Spleen (tissue), 11 donors: ENCODE results near the gene DDI2. TPM values are rescaled to one million over a fixed set of nuclear protein-coding genes. Genes with fewer than 3 reads are reported as not detected.
A peak's percentile ranks its signal among the peaks of the same experiment; 100 is the strongest.

Experiments
- DNase-seq: peaks from one replicate; pipeline ENCODE4 v3.0.0-alpha.2; 2020
- H3K27ac ChIP-seq, 8 donors: fragments of 200-600 bp; sonication (generic) in 7 of 8; 1 replicate in 4 of 8; 2 replicates in 4 of 8; pipeline versions ENCODE4 v1.5.0 to v1.8.0; 2016 to 2021; ENCODE audit warnings: inconsistent platforms in 4 of 8, mild to moderate bottlenecking in 4 of 8, moderate library complexity in 1 of 8
- H3K27me3 ChIP-seq, 7 donors: fragments of 200-600 bp; sonication (generic) in 6 of 7; replicated peaks in 1 of 7; 1 replicate in 4 of 7; 2 replicates in 3 of 7; pipeline versions ENCODE4 v1.5.0 to v1.8.0; 2016 to 2021; ENCODE audit warnings: inconsistent platforms in 3 of 7, mild to moderate bottlenecking in 1 of 7
- H3K36me3 ChIP-seq, 6 donors: fragments of 200-600 bp; sonication (generic) in 5 of 6; 1 replicate in 4 of 6; 2 replicates in 2 of 6; pipeline versions ENCODE4 v1.5.0 to v1.8.0; 2016 to 2021; ENCODE audit warnings: inconsistent platforms in 2 of 6
- H3K4me1 ChIP-seq, 6 donors: fragments of 200-600 bp; sonication (generic) in 5 of 6; 1 replicate in 3 of 6; 2 replicates in 3 of 6; pipeline versions ENCODE4 v1.5.0 to v1.8.0; 2016 to 2021; ENCODE audit warnings: inconsistent platforms in 3 of 6
- H3K4me3 ChIP-seq, 8 donors: fragments of 200-600 bp; sonication (generic) in 7 of 8; 1 replicate in 4 of 8; 2 replicates in 4 of 8; pipeline versions ENCODE4 v1.5.0 to v1.8.0; 2016 to 2021; ENCODE audit warnings: inconsistent platforms in 4 of 8, mild to moderate bottlenecking in 4 of 8, moderate library complexity in 2 of 8
- H3K9me3 ChIP-seq, 8 donors: fragments of 200-600 bp; sonication (generic) in 7 of 8; 1 replicate in 4 of 8; 2 replicates in 4 of 8; pipeline versions ENCODE4 v1.5.0 to v1.8.0; 2016 to 2021; ENCODE audit warnings: inconsistent platforms in 4 of 8
- CTCF ChIP-seq, 11 experiments: fragments of 200-600 bp in 7 of 11; fragments of 450-650 bp in 4 of 11; sonication (generic) in 4 of 11; IDR thresholded peaks in 8 of 11; conservative IDR thresholded peaks in 3 of 11; 1 replicate in 7 of 11; 2 replicates in 4 of 11; pipeline versions ENCODE4 v1.4.0 to v1.8.0; 2016 to 2021; ENCODE audit warnings: antibody characterized with exemption in 11 of 11, inconsistent platforms in 4 of 11, mild to moderate bottlenecking in 1 of 11
- POLR2A ChIP-seq, 3 donors: fragments of 450-650 bp; IDR thresholded peaks; one replicate each; pipeline ENCODE4 v1.5.1; 2017; ENCODE audit warnings: antibody characterized with exemption in 3 of 3, mild to moderate bottlenecking in 1 of 3
- POLR2AphosphoS5 ChIP-seq, 3 donors: sonication (generic); formaldehyde crosslinking; IDR thresholded peaks; one replicate each; pipeline ENCODE4 v1.5.1; 2017; ENCODE audit warnings: antibody characterized with exemption in 3 of 3
- WGBS, 5 donors: extraction: QIAGEN DNeasy Blood & Tissue Kit in 3 of 5; methylation state at CpG; one replicate each; pipeline versions ENCODE4 v1.1.5 to v1.1.7; 2013 to 2018; 5-methylcytosine and 5-hydroxymethylcytosine counted together
- intact Hi-C: fragments of 100-400 bp; cut with DNase I; formaldehyde crosslinking; loops from one replicate; pipeline ENCODE4 v1.15.0; 2023; ENCODE audit warnings: low total_unique reads
- polyA plus RNA-seq, 3 donors: library from polyadenylated mRNA; stranded (reverse); fragments of 200-250 nt; gene quantifications; one replicate each; pipeline ENCODE4 v1.2.1, GENCODE V29; 2013
- total RNA-seq, 7 donors: library from RNA; depleted of rRNA in 3 of 7; stranded (reverse); fragments of >200 nt in 3 of 7; fragmentation: NEBNext Ultra II Directional in 4 of 7; extraction: Animal tissue kit (Norgen Biotek cat#: 25700) in 4 of 7; gene quantifications; one replicate each; pipeline versions ENCODE4 v1.1.0 to v1.2.1, GENCODE V29; 2016 to 2021
- donor health status: healthy with polysubstance abuse.
- donor health status: DM: no; HTN: no; CAD: no; lungs with moderate emphysema.
- donor health status: DM: no; HTN: no; CAD: no.
- donor health status: Bipolar disorder and iron deficiency.
- donor health status: healthy.
- donor health status: DM: no; HTN: no; CAD: no.
- donor health status: DM: yes; HTN: yes; CAD: no.

Gene DDI2
- total and polyA plus RNA-seq, 10 donors = 4.8 to 75.4 (median 45.2) TPM

- Histone ChIP-seq H3K4me3 (no peak overlapping the region), H3K4me1 (peaks cover 14 to 92% (median 51%) of the 10 kb centered on the region in 6 donors), H3K27ac (no peak overlapping the region), H3K27me3 (no peaks in the 10 kb centered on the region), H3K9me3 (no peaks in the 10 kb centered on the region), H3K36me3 (peaks cover 0 to 39% (median 2%) of the 10 kb centered on the region in 6 donors)
- TF ChIP-seq POLR2AphosphoS5 (IDR thresholded peaks at IDR 0.05) (no peak), POLR2A (IDR thresholded peaks at IDR 0.05) (no peak), CTCF (IDR thresholded peaks at IDR 0.05 in 8 of 11, conservative IDR thresholded peaks at IDR 0.05 in 3 of 11) (no peak)
- intact Hi-C loops = no loop called here
- no peak for DNase-seq
- 95 to 98% (median 95%) methylated on average over 6 of the region's 6 CpGs for WGBS, 5 donors
Observed at GRCh38 chr1:15690317-15690716, 73.1 kb downstream of the DDI2 start.

- TF ChIP-seq POLR2A (IDR thresholded peaks at IDR 0.05) (no peak), CTCF (IDR thresholded peaks at IDR 0.05 in 8 of 11, conservative IDR thresholded peaks at IDR 0.05 in 3 of 11) (no peak), POLR2AphosphoS5 (IDR thresholded peaks at IDR 0.05) (no peak)
- Histone ChIP-seq H3K4me1 (peaks cover 7 to 92% (median 48%) of the 10 kb centered on the region in 6 donors), H3K36me3 (peaks cover 0 to 45% (median 2%) of the 10 kb centered on the region in 6 donors), H3K4me3 (no peak overlapping the region), H3K27ac (peak overlapping the region in 3 of 8 donors; percentile 9 to 35 (median 31)), H3K27me3 (no peaks in the 10 kb centered on the region), H3K9me3 (no peaks in the 10 kb centered on the region)
- intact Hi-C loops = no loop called here
- no peak for DNase-seq
- WGBS, 5 donors = 74 to 86% (median 80%) methylated on average over 11 of the region's 11 CpGs
Observed at GRCh38 chr1:15691434-15692032, 74.3 kb downstream of the DDI2 start.

GRCh38 chr1:15692121-15692682 lies 74.9 kb downstream of the DDI2 start:
- 55 to 73% (median 73%) methylated on average over 5 of the region's 5 CpGs for WGBS, 5 donors
- H3K36me3 ChIP-seq = peaks cover 0 to 48% (median 2%) of the 10 kb centered on the region in 6 donors
- TF ChIP-seq POLR2AphosphoS5 (IDR thresholded peaks at IDR 0.05) = peak in 1 of 3 donors; percentile 67
- TF ChIP-seq POLR2A (IDR thresholded peaks at IDR 0.05) = no peak
- no peak for TF ChIP-seq CTCF (IDR thresholded peaks at IDR 0.05 in 8 of 11, conservative IDR thresholded peaks at IDR 0.05 in 3 of 11)
- peaks cover 11 to 92% (median 51%) of the 10 kb centered on the region in 6 donors for H3K4me1 ChIP-seq
- H3K27ac ChIP-seq = peak overlapping the region in 5 of 8 donors; percentile 8 to 35 (median 14)
- DNase-seq = no peak
- H3K27me3 ChIP-seq = no peaks in the 10 kb centered on the region
- no peaks in the 10 kb centered on the region for H3K9me3 ChIP-seq
- no peak overlapping the region for H3K4me3 ChIP-seq
- intact Hi-C loops = no loop called here

- peaks cover 0 to 48% (median 2%) of the 10 kb centered on the region in 6 donors for H3K36me3 ChIP-seq
- H3K4me3 ChIP-seq = no peak overlapping the region
- no peaks in the 10 kb centered on the region for H3K9me3 ChIP-seq
- no peaks in the 10 kb centered on the region for H3K27me3 ChIP-seq
- no peak for DNase-seq
- peak overlapping the region in 2 of 8 donors; percentile 3 to 9 for H3K27ac ChIP-seq
- peaks cover 16 to 92% (median 56%) of the 10 kb centered on the region in 6 donors for H3K4me1 ChIP-seq
- 82 to 92% (median 87%) methylated on average over 5 of the region's 5 CpGs for WGBS, 5 donors
- TF ChIP-seq POLR2A (IDR thresholded peaks at IDR 0.05) (no peak), POLR2AphosphoS5 (IDR thresholded peaks at IDR 0.05) (no peak), CTCF (IDR thresholded peaks at IDR 0.05 in 8 of 11, conservative IDR thresholded peaks at IDR 0.05 in 3 of 11) (no peak)
- intact Hi-C loops = no loop called here
Observed at GRCh38 chr1:15693371-15693770, 76.1 kb downstream of the DDI2 start.
